ENCODE data around the gene SLC4A7.

SLC4A7 gene

DNA sequence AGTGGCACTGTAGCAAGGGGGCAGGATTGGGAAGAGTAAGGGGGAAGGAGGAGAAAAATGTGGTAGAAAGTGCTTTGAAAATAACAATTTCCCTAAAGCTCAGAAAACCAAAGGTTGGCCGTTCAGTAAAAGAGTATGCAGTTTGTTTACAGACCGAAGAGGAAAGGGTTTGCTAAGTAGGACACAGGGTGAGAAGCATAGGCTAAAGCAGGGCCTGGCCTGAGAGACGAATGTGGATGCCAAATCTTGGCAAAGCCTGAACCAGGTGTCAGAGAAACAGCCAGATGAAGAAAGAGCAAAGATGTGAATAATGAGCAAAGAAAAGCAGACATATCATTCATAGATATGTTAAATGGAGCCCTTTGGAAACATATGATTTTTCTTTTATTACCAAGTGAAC is 132.1 kb downstream of the SLC4A7 start (continued):
- TF ChIP-seq, protein P1, sequence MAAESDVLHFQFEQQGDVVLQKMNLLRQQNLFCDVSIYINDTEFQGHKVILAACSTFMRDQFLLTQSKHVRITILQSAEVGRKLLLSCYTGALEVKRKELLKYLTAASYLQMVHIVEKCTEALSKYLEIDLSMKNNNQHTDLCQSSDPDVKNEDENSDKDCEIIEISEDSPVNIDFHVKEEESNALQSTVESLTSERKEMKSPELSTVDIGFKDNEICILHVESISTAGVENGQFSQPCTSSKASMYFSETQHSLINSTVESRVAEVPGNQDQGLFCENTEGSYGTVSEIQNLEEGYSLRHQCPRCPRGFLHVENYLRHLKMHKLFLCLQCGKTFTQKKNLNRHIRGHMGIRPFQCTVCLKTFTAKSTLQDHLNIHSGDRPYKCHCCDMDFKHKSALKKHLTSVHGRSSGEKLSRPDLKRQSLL (tag by site-specific recombination; IDR thresholded peaks at IDR 0.05), result no peak
- TF ChIP-seq MYNN (tag by site-specific recombination; IDR thresholded peaks at IDR 0.05; ENCODE audit: borderline replicate concordance), result no peak

DNA sequence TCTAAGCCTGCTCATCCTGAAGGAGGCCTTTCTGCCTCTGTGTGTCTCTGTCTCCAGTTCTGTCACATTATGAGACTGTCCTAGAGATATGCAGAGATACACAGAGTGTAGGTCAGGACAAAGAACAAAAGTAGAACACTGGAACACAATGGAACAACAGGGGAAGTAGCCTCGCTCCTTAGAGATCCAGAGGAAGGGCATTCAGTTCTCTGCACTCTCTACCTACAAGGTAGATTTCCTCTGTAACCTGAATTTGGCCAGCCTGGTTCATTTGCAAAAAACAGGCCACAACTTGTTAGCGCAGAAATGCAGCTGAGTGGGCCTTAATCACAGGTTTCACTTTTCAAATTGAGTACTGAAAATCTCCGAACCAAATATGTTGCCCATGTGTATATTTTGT is 134.4 kb downstream of the SLC4A7 start:
- ChIA-PET POLR2A (interaction anchor here (0.6 kb wide), 1 partner anchor 24 kb away, joined by 3 read pairs; no protein-coding TSS in a partner anchor), CTCF (no interaction called here)
- TF ChIP-seq YY2 (tag by site-specific recombination; IDR thresholded peaks at IDR 0.05) (no peak), ZFHX2 (tag by site-specific recombination; conservative IDR thresholded peaks at IDR 0.05) (no peak), ZNF670 (tag by site-specific recombination; IDR thresholded peaks at IDR 0.05; ENCODE audit: low read depth) (no peak), ZFP3 (tag by site-specific recombination; IDR thresholded peaks at IDR 0.05; ENCODE audit: low read depth) (no peak), ZNF514 (tag by site-specific recombination; IDR thresholded peaks at IDR 0.05) (no peak)
- Histone ChIP-seq H3K4me1 (ENCODE audit: control insufficient read depth, insufficient read depth, low read length) (no peaks in the 10 kb centered on the region), H3K36me3 (ENCODE audit: control insufficient read depth in 2 of 2, insufficient read depth in 1 of 2, low read length in 2 of 2) (no peaks in the 10 kb centered on the region), H3K9me3 (ENCODE audit: control insufficient read depth, insufficient read depth, low read depth, low read length) (no peaks in the 10 kb centered on the region), H3K27ac (ENCODE audit: extremely low read depth, low read depth, low read length) (no peak overlapping the region), H3K4me3 (ENCODE audit: low read depth, low read length) (no peak overlapping the region)

DNA sequence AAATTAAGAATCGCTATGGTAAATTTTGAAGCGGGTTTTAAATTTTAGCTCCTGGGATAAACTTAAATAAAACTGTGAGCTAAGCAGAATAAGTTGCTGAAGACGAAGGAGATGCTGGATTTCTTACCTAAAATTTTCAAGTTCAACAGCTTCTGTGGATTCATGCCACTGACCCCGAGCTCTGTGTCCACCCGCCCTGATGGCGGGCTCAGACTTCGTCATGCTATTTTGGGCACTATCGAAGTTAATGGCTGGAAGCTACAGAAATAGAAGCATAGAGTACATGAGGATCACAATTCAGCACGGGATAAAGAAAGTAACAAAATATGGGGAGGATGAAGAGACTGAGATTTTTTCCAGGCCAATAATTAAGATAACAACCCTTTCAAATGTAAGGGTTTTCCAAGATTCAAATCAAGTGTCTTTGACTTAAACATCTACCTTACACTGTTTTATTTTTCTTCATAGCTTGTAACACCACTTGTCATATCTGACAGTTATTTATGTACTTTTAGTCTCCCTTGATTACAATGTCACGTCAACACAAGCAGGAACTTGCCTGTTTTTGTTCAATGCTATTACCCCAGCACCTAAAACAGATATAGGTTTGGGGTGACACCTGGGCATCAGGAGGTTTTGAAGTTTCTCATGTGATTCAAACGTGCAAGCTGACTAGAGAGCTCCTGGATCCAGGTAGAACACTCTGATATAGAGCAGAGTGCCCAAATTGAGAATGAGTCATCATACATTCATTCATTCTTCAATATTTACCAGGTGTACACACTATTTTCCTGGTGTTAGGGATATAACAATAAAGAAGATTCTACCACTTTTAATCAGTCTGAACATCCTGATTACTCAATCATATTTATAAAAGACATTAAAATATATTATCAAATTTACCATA is 138.0 kb downstream of the SLC4A7 start:
- Histone ChIP-seq H3K36me3 (ENCODE audit: control insufficient read depth in 2 of 2, insufficient read depth in 1 of 2, low read length in 2 of 2) (no peaks in the 10 kb centered on the region), H3K9me3 (ENCODE audit: control insufficient read depth, insufficient read depth, low read depth, low read length) (no peaks in the 10 kb centered on the region), H3K4me3 (ENCODE audit: low read depth, low read length) (no peak overlapping the region), H3K27ac (ENCODE audit: extremely low read depth, low read depth, low read length) (no peak overlapping the region), H3K4me1 (ENCODE audit: control insufficient read depth, insufficient read depth, low read length) (no peaks in the 10 kb centered on the region)
- ChIA-PET CTCF (interaction anchor here (0.7 to 1.3 kb wide), 2 partner anchors 9 to 335 kb away, joined by 3 read pairs; no protein-coding TSS in a partner anchor), POLR2A (no interaction called here)
- TF ChIP-seq HOXA7 (CRISPR knock-in tag; IDR thresholded peaks at IDR 0.05; ENCODE audit: borderline replicate concordance) (no peak), ZIC2 (tag by site-specific recombination; IDR thresholded peaks at IDR 0.05) (no peak), BCL6B (tag by site-specific recombination; IDR thresholded peaks at IDR 0.05) (no peak), ZNF776 (tag by site-specific recombination; IDR thresholded peaks at IDR 0.05; ENCODE audit: borderline replicate concordance) (no peak), ZNF112 (tag by site-specific recombination; IDR thresholded peaks at IDR 0.05) (no peak), KLF10 (tag by site-specific recombination; IDR thresholded peaks at IDR 0.05) (no peak), IKZF3 (tag by site-specific recombination; IDR thresholded peaks at IDR 0.05) (no peak), ZSCAN30 (tag by site-specific recombination; IDR thresholded peaks at IDR 0.05) (no peak), PRDM4 (tag by site-specific recombination; IDR thresholded peaks at IDR 0.05) (no peak), YY1 (tag by site-specific recombination; IDR thresholded peaks at IDR 0.05) (no peak), EGR2 (tag by site-specific recombination; IDR thresholded peaks at IDR 0.05; ENCODE audit: low read depth) (no peak)
- TF ChIP-seq, protein P2, sequence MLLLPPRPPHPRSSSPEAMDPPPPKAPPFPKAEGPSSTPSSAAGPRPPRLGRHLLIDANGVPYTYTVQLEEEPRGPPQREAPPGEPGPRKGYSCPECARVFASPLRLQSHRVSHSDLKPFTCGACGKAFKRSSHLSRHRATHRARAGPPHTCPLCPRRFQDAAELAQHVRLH (tag by site-specific recombination; IDR thresholded peaks at IDR 0.05), result no peak
